Glomerular endothelial cell (primary cell): ENCODE data around the gene CLK3. TPM values are rescaled to one million over a fixed set of nuclear protein-coding genes. Genes with fewer than 3 reads are reported as not detected.
A peak's percentile ranks its signal among the peaks of the same experiment; 100 is the strongest.
"Not testable (repeated sequence)": the region's sequence is repeated elsewhere in the genome, so short reads cannot be mapped to it uniquely, and the experiment has no call there.

Experiments used
- DNase-seq: peaks from one replicate; pipeline ENCODE4 v3.0.0-alpha.2; 2011; ENCODE audit warnings: low read depth, low spot score; ENCODE audit errors: extremely low read depth
- total RNA-seq: library from RNA; depleted of rRNA; stranded (reverse); fragments of >200 nt; gene quantifications from 2 replicates; pipeline ENCODE4 v1.2.3, GENCODE V29; 2015

CLK3 gene
- total RNA-seq = 72.4 and 102 TPM in 2 replicates

- DNase-seq = no peak
Observed at GRCh38 chr15:74615508-74616365, at the start of gene CLK3. Gene CLK3 (plus strand): TSS chr15:74615836. CDS start chr15:74619197, 3,361 bp downstream.

GRCh38 chr15:74568594-74568993 is 47.0 kb upstream of the CLK3 start:
- DNase-seq = no peak

- no peak for DNase-seq
Observed at GRCh38 chr15:74569731-74570070, 45.9 kb upstream of the CLK3 start.

GRCh38 chr15:74571191-74571590 is 44.4 kb upstream of the CLK3 start:
- DNase-seq = no peak

- DNase-seq = no peak
Observed at GRCh38 chr15:74573987-74574386, 41.6 kb upstream of the CLK3 start.

- DNase-seq = no peak
Observed at GRCh38 chr15:74578496-74578994, 37.1 kb upstream of the CLK3 start.

GRCh38 chr15:74579001-74579400 is 36.6 kb upstream of the CLK3 start:
- DNase-seq = no peak

- DNase-seq = no peak
Observed at GRCh38 chr15:74580538-74581350, 34.9 kb upstream of the CLK3 start.

GRCh38 chr15:74584204-74584603 is 31.4 kb upstream of the CLK3 start:
- no peak for DNase-seq

- DNase-seq = no peak
Observed at GRCh38 chr15:74584779-74585178, 30.9 kb upstream of the CLK3 start.

- DNase-seq = no peak
Observed at GRCh38 chr15:74585191-74585590, 30.4 kb upstream of the CLK3 start.

- DNase-seq = no peak
Observed at GRCh38 chr15:74585857-74586256, 29.8 kb upstream of the CLK3 start.

GRCh38 chr15:74589826-74590225 is 25.8 kb upstream of the CLK3 start:
- DNase-seq = no peak

GRCh38 chr15:74592222-74592621 is 23.4 kb upstream of the CLK3 start:
- DNase-seq = no peak

- no peak for DNase-seq
Observed at GRCh38 chr15:74593122-74593521, 22.5 kb upstream of the CLK3 start.

GRCh38 chr15:74594455-74594854 is 21.2 kb upstream of the CLK3 start:
- no peak for DNase-seq

GRCh38 chr15:74595271-74595670 is 20.4 kb upstream of the CLK3 start:
- no peak for DNase-seq

- not testable (repeated sequence) for DNase-seq
Observed at GRCh38 chr15:74596736-74597135, 18.9 kb upstream of the CLK3 start.

- not testable (repeated sequence) for DNase-seq
Observed at GRCh38 chr15:74597146-74597705, 18.4 kb upstream of the CLK3 start.

- DNase-seq = peak; percentile 41
Observed at GRCh38 chr15:74598126-74598842, 17.4 kb upstream of the CLK3 start.

GRCh38 chr15:74599156-74599555 is 16.5 kb upstream of the CLK3 start:
- no peak for DNase-seq
